Measurements from ENCODE around the gene CD8B2. TPM values are rescaled to one million over a fixed set of nuclear protein-coding genes. Genes with fewer than 3 reads are reported as not detected.

Gene CD8B2
- total RNA-seq, 1 experiment from 2014 or later = 0.14 TPM

GRCh38 chr2:106534471-106534870 lies 47.3 kb downstream of the CD8B2 start:
- intact Hi-C loops (cut with micrococcal nuclease; ENCODE audit: unreplicated experiment) = no loop called here
- no TSS peak for BruUV-seq (replicated peaks)
- no peak for TF ChIP-seq CTCF (IDR thresholded peaks at IDR 0.05; ENCODE audit: insufficient read depth in 1 of 2, low read depth in 1 of 2, low read length in 1 of 2, severe bottlenecking in 1 of 2, unreplicated experiment in 1 of 2)
- no peak for DNase-seq
- Mint-ChIP-seq H3K36me3 (ENCODE audit: insufficient read depth, unreplicated experiment) (no peaks in the 10 kb centered on the region), H3K4me3 (ENCODE audit: unreplicated experiment) (no peak overlapping the region), H3K27me3 (ENCODE audit: insufficient read depth, unreplicated experiment) (peaks cover 2% of the 10 kb centered on the region), H3K9me3 (ENCODE audit: unreplicated experiment) (no peaks in the 10 kb centered on the region), H3K4me1 (ENCODE audit: low read depth, unreplicated experiment) (peaks cover 8% of the 10 kb centered on the region), H3K27ac (ENCODE audit: unreplicated experiment) (no peak overlapping the region)
- Histone ChIP-seq H3K9me3 (no peaks in the 10 kb centered on the region), H3K27me3 (replicated peaks; ENCODE audit: control insufficient read depth, insufficient read depth, low read length) (no peaks in the 10 kb centered on the region), H3K4me3 (ENCODE audit: low read depth, low read length) (no peak overlapping the region), H3K36me3 (ENCODE audit: control insufficient read depth, insufficient read depth, low read length) (no peaks in the 10 kb centered on the region), H3K4me1 (peaks cover 13% of the 10 kb centered on the region)
- CTCF ChIA-PET = no interaction called here
- POLR2A ChIA-PET = interaction anchor here (0.6 kb wide), 1 partner anchor 319 kb away, joined by 4 read pairs; no protein-coding TSS in a partner anchor

GRCh38 chr2:106536490-106536889 lies 49.3 kb downstream of the CD8B2 start:
- Mint-ChIP-seq H3K9me3 (ENCODE audit: unreplicated experiment) (no peaks in the 10 kb centered on the region), H3K27me3 (ENCODE audit: insufficient read depth, unreplicated experiment) (peaks cover 8% of the 10 kb centered on the region), H3K4me3 (ENCODE audit: unreplicated experiment) (no peak overlapping the region), H3K4me1 (ENCODE audit: low read depth, unreplicated experiment) (peaks cover 1% of the 10 kb centered on the region), H3K36me3 (ENCODE audit: insufficient read depth, unreplicated experiment) (no peaks in the 10 kb centered on the region), H3K27ac (ENCODE audit: unreplicated experiment) (no peak overlapping the region)
- Histone ChIP-seq H3K4me1 (peaks cover 13% of the 10 kb centered on the region), H3K9me3 (no peaks in the 10 kb centered on the region), H3K4me3 (ENCODE audit: low read depth, low read length) (no peak overlapping the region), H3K36me3 (ENCODE audit: control insufficient read depth, insufficient read depth, low read length) (no peaks in the 10 kb centered on the region), H3K27me3 (replicated peaks; ENCODE audit: control insufficient read depth, insufficient read depth, low read length) (no peaks in the 10 kb centered on the region)
- no peak for DNase-seq
- TF ChIP-seq CTCF (IDR thresholded peaks at IDR 0.05; ENCODE audit: insufficient read depth in 1 of 2, low read depth in 1 of 2, low read length in 1 of 2, severe bottlenecking in 1 of 2, unreplicated experiment in 1 of 2) = no peak
- CTCF ChIA-PET = no interaction called here
- intact Hi-C loops (cut with micrococcal nuclease; ENCODE audit: unreplicated experiment) = no loop called here
- POLR2A ChIA-PET = no interaction called here
- no TSS peak for BruUV-seq (replicated peaks)

DNA sequence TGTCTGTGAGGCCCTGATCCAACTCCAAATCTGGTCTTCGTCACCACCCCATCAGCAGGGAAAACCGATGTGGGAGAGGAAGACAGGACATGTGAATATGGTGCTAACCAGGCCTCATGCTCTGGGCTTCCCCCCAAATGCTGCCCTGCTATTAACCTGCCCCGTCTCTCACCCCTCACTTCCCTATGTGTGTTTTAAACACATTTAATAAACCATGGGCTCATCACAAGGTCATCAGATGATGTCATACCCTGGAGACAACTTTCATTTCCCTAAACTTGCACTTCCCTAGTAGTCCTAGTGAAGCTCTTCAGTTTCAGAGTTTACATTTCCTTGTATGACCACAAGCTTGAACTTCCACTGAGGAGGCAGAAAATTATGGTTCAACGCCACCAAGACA lies 49.9 kb downstream of the CD8B2 start:
- Mint-ChIP-seq H3K4me3 (ENCODE audit: unreplicated experiment) (no peak overlapping the region), H3K27me3 (ENCODE audit: insufficient read depth, unreplicated experiment) (peaks cover 11% of the 10 kb centered on the region), H3K36me3 (ENCODE audit: insufficient read depth, unreplicated experiment) (no peaks in the 10 kb centered on the region), H3K9me3 (ENCODE audit: unreplicated experiment) (no peaks in the 10 kb centered on the region), H3K4me1 (ENCODE audit: low read depth, unreplicated experiment) (no peaks in the 10 kb centered on the region), H3K27ac (ENCODE audit: unreplicated experiment) (no peak overlapping the region)
- BruUV-seq (replicated peaks) = no TSS peak
- no peak for DNase-seq
- no peaks in the 10 kb centered on the region for H3K36me3 ChIP-seq (ENCODE audit: control insufficient read depth, insufficient read depth, low read length)
- H3K4me1 ChIP-seq = peaks cover 11% of the 10 kb centered on the region
- intact Hi-C loops (cut with micrococcal nuclease; ENCODE audit: unreplicated experiment) = no loop called here
- H3K9me3 ChIP-seq = 0 out of 2 replicates have a peak, but pooled peaks cover under 1% of the 10 kb centered on the region
- no peak overlapping the region for H3K4me3 ChIP-seq (ENCODE audit: low read depth, low read length)
- no peak for TF ChIP-seq CTCF (IDR thresholded peaks at IDR 0.05; ENCODE audit: insufficient read depth in 1 of 2, low read depth in 1 of 2, low read length in 1 of 2, severe bottlenecking in 1 of 2, unreplicated experiment in 1 of 2)
- ChIA-PET POLR2A (no interaction called here), CTCF (no interaction called here)
- no peaks in the 10 kb centered on the region for H3K27me3 ChIP-seq (replicated peaks; ENCODE audit: control insufficient read depth, insufficient read depth, low read length)
